ENCODE data around the gene USPL1. TPM values are rescaled to one million over a fixed set of nuclear protein-coding genes. Genes with fewer than 3 reads are reported as not detected.
"Not testable (repeated sequence)": the region's sequence is repeated elsewhere in the genome, so short reads cannot be mapped to it uniquely, and the experiment has no call there.

The USPL1 gene
- total RNA-seq, 2 experiments from 2014 or later: 19.7 to 21.8 TPM

- no peak overlapping the region for H3K27ac Mint-ChIP-seq
- ChIA-PET POLR2A (no interaction called here), CTCF (interaction anchor here (1.2 kb wide), 1 partner anchor 215 kb away, joined by 3 read pairs; no protein-coding TSS in a partner anchor)
- no peaks in the 10 kb centered on the region for H3K9me3 Mint-ChIP-seq
- H3K4me3 Mint-ChIP-seq: no peak overlapping the region
- H3K4me1 Mint-ChIP-seq: no peaks in the 10 kb centered on the region
- DNase-seq: no peak
- H3K27me3 Mint-ChIP-seq: peaks cover 11% of the 10 kb centered on the region
- H3K36me3 Mint-ChIP-seq (ENCODE audit: low read depth): no peaks in the 10 kb centered on the region
Measured at GRCh38 chr13:30587739-30588138, 30.0 kb upstream of the USPL1 start.

- H3K9me3 Mint-ChIP-seq: no peaks in the 10 kb centered on the region
- no peak for DNase-seq
- H3K36me3 Mint-ChIP-seq (ENCODE audit: low read depth): no peaks in the 10 kb centered on the region
- H3K4me1 Mint-ChIP-seq: no peaks in the 10 kb centered on the region
- H3K27me3 Mint-ChIP-seq: peaks cover 9% of the 10 kb centered on the region
- no peak overlapping the region for H3K27ac Mint-ChIP-seq
- POLR2A ChIA-PET: no interaction called here
- H3K4me3 Mint-ChIP-seq: no peak overlapping the region
- CTCF ChIA-PET: no interaction called here
Measured at GRCh38 chr13:30593001-30593400, 24.7 kb upstream of the USPL1 start.

- H3K27me3 Mint-ChIP-seq: no peaks in the 10 kb centered on the region
- CTCF ChIA-PET: no interaction called here
- no peaks in the 10 kb centered on the region for H3K9me3 Mint-ChIP-seq
- POLR2A ChIA-PET: no interaction called here
- no peak overlapping the region for H3K4me3 Mint-ChIP-seq
- no peaks in the 10 kb centered on the region for H3K36me3 Mint-ChIP-seq (ENCODE audit: low read depth)
- no peaks in the 10 kb centered on the region for H3K4me1 Mint-ChIP-seq
- no peak for DNase-seq
- no peak overlapping the region for H3K27ac Mint-ChIP-seq
Measured at GRCh38 chr13:30600496-30600895, 17.2 kb upstream of the USPL1 start.

GRCh38 chr13:30601836-30602235 lies 15.9 kb upstream of the USPL1 start:
- POLR2A ChIA-PET: no interaction called here
- no peak overlapping the region for H3K4me3 Mint-ChIP-seq
- DNase-seq: no peak
- H3K36me3 Mint-ChIP-seq (ENCODE audit: low read depth): no peaks in the 10 kb centered on the region
- no peaks in the 10 kb centered on the region for H3K4me1 Mint-ChIP-seq
- H3K9me3 Mint-ChIP-seq: no peaks in the 10 kb centered on the region
- H3K27me3 Mint-ChIP-seq: no peaks in the 10 kb centered on the region
- H3K27ac Mint-ChIP-seq: no peak overlapping the region
- CTCF ChIA-PET: no interaction called here

- POLR2A ChIA-PET: interaction anchor here (0.7 to 5.1 kb wide), 2 partner anchors 12 kb away, joined by 3 to 56 read pairs; partner anchors contain the start of gene USPL1
- CTCF ChIA-PET: no interaction called here
- Mint-ChIP-seq H3K9me3 (no peaks in the 10 kb centered on the region), H3K27ac (no peak overlapping the region), H3K36me3 (ENCODE audit: low read depth) (peaks cover 4% of the 10 kb centered on the region), H3K4me3 (no peak overlapping the region), H3K4me1 (peaks cover 23% of the 10 kb centered on the region), H3K27me3 (no peaks in the 10 kb centered on the region)
- DNase-seq: no peak
Measured at GRCh38 chr13:30605052-30605451, 12.7 kb upstream of the USPL1 start.

- not testable (repeated sequence) for H3K4me3 Mint-ChIP-seq; H3K36me3 Mint-ChIP-seq (ENCODE audit: low read depth); H3K27ac Mint-ChIP-seq; H3K27me3 Mint-ChIP-seq; DNase-seq; H3K9me3 Mint-ChIP-seq
- H3K4me1 Mint-ChIP-seq: peaks cover 23% of the 10 kb centered on the region
- ChIA-PET CTCF (interaction anchor here (1.3 kb wide), 1 partner anchor 259 kb away, joined by 3 read pairs; no protein-coding TSS in a partner anchor), POLR2A (interaction anchor here (1.5 to 5.1 kb wide), 2 partner anchors 10 to 142 kb away, joined by 4 to 56 read pairs; partner anchors contain the start of genes HMGB1 and USPL1)
Measured at GRCh38 chr13:30607186-30607585, 10.5 kb upstream of the USPL1 start.

GRCh38 chr13:30607908-30608307 lies 9.8 kb upstream of the USPL1 start:
- no peak overlapping the region for H3K4me3 Mint-ChIP-seq
- no peaks in the 10 kb centered on the region for H3K9me3 Mint-ChIP-seq
- peaks cover 4% of the 10 kb centered on the region for H3K36me3 Mint-ChIP-seq (ENCODE audit: low read depth)
- no peaks in the 10 kb centered on the region for H3K27me3 Mint-ChIP-seq
- ChIA-PET CTCF (interaction anchor here (0.9 to 1.3 kb wide), 3 partner anchors 9 to 258 kb away, joined by 3 to 8 read pairs (median 3); no protein-coding TSS in a partner anchor), POLR2A (interaction anchor here (1.0 to 5.1 kb wide), 3 partner anchors 9 to 142 kb away, joined by 3 to 56 read pairs (median 4); partner anchors contain the start of genes HMGB1 and USPL1)
- DNase-seq: peak; percentile 76
- peaks cover 23% of the 10 kb centered on the region for H3K4me1 Mint-ChIP-seq
- H3K27ac Mint-ChIP-seq: no peak overlapping the region

- ChIA-PET POLR2A (interaction anchor here (1.0 to 5.1 kb wide), 4 partner anchors 9 to 213 kb away, joined by 3 to 56 read pairs (median 4); partner anchors contain the start of genes HMGB1 and USPL1), CTCF (interaction anchor here (0.9 to 1.2 kb wide), 2 partner anchors 8 to 146 kb away, joined by 3 to 8 read pairs; no protein-coding TSS in a partner anchor)
- no peak for DNase-seq
- peaks cover 23% of the 10 kb centered on the region for H3K4me1 Mint-ChIP-seq
- peaks cover 4% of the 10 kb centered on the region for H3K36me3 Mint-ChIP-seq (ENCODE audit: low read depth)
- H3K4me3 Mint-ChIP-seq: no peak overlapping the region
- no peak overlapping the region for H3K27ac Mint-ChIP-seq
- no peaks in the 10 kb centered on the region for H3K27me3 Mint-ChIP-seq
- H3K9me3 Mint-ChIP-seq: no peaks in the 10 kb centered on the region
Measured at GRCh38 chr13:30608364-30608763, 9.4 kb upstream of the USPL1 start.

GRCh38 chr13:30610311-30610710 lies 7.4 kb upstream of the USPL1 start:
- no peaks in the 10 kb centered on the region for H3K9me3 Mint-ChIP-seq
- DNase-seq: no peak
- CTCF ChIA-PET: interaction anchor here (0.6 kb wide), 1 partner anchor 236 kb away, joined by 3 read pairs; no protein-coding TSS in a partner anchor
- H3K36me3 Mint-ChIP-seq (ENCODE audit: low read depth): peaks cover 12% of the 10 kb centered on the region
- H3K4me1 Mint-ChIP-seq: peaks cover 32% of the 10 kb centered on the region
- POLR2A ChIA-PET: interaction anchor here (1.4 to 5.1 kb wide), 2 partner anchors 7 to 144 kb away, joined by 5 to 56 read pairs; partner anchors contain the start of genes HMGB1 and USPL1
- no peak overlapping the region for H3K4me3 Mint-ChIP-seq
- H3K27ac Mint-ChIP-seq: no peak overlapping the region
- no peaks in the 10 kb centered on the region for H3K27me3 Mint-ChIP-seq

GRCh38 chr13:30615481-30615865 lies 2.2 kb upstream of the USPL1 start:
- ChIA-PET POLR2A (interaction anchor here (0.8 to 4.7 kb wide), 19 partner anchors 8 to 1924 kb away, joined by 3 to 115 read pairs (median 19); partner anchors contain the start of genes HMGB1, KATNAL1, N4BP2L2 and UBE2L5), CTCF (interaction anchor here (0.7 to 2.3 kb wide), 7 partner anchors 35 to 429 kb away, joined by 3 to 14 read pairs (median 3); no protein-coding TSS in a partner anchor)
- H3K27me3 Mint-ChIP-seq: no peaks in the 10 kb centered on the region
- peaks cover 13% of the 10 kb centered on the region for H3K4me1 Mint-ChIP-seq
- H3K9me3 Mint-ChIP-seq: no peaks in the 10 kb centered on the region
- no peak overlapping the region for H3K4me3 Mint-ChIP-seq
- H3K36me3 Mint-ChIP-seq (ENCODE audit: low read depth): peaks cover 15% of the 10 kb centered on the region
- H3K27ac Mint-ChIP-seq: no peak overlapping the region
- DNase-seq: no peak

GRCh38 chr13:30615866-30616541 lies 1.7 kb upstream of the USPL1 start:
- DNase-seq: no peak
- POLR2A ChIA-PET: interaction anchor here (0.8 to 4.7 kb wide), 31 partner anchors 8 to 1923 kb away, joined by 3 to 115 read pairs (median 8); partner anchors contain the start of genes ALOX5AP, HMGB1, KATNAL1 and N4BP2L2
- H3K27ac Mint-ChIP-seq: no peak overlapping the region
- no peak overlapping the region for H3K4me3 Mint-ChIP-seq
- peaks cover 16% of the 10 kb centered on the region for H3K36me3 Mint-ChIP-seq (ENCODE audit: low read depth)
- no peaks in the 10 kb centered on the region for H3K27me3 Mint-ChIP-seq
- H3K4me1 Mint-ChIP-seq: peaks cover 14% of the 10 kb centered on the region
- no peaks in the 10 kb centered on the region for H3K9me3 Mint-ChIP-seq
- CTCF ChIA-PET: interaction anchor here (0.7 to 2.3 kb wide), 10 partner anchors 8 to 429 kb away, joined by 3 to 14 read pairs (median 4); partner anchors contain the start of genes HMGB1 and KATNAL1

GRCh38 chr13:30616927-30617314 lies 799 bp upstream of the USPL1 start:
- Mint-ChIP-seq H3K27ac (no peak overlapping the region), H3K27me3 (no peaks in the 10 kb centered on the region), H3K9me3 (no peaks in the 10 kb centered on the region), H3K4me3 (no peak overlapping the region), H3K4me1 (peaks cover 18% of the 10 kb centered on the region), H3K36me3 (ENCODE audit: low read depth) (peaks cover 19% of the 10 kb centered on the region)
- ChIA-PET CTCF (interaction anchor here (0.6 to 2.3 kb wide), 7 partner anchors 9 to 310 kb away, joined by 3 to 14 read pairs (median 5); partner anchors contain the start of genes HMGB1 and KATNAL1), POLR2A (interaction anchor here (0.7 to 4.7 kb wide), 50 partner anchors 9 to 1699 kb away, joined by 3 to 115 read pairs (median 6); partner anchors contain the start of genes ALOX5AP, BRCA2, HMGB1 and KATNAL1)
- peak; percentile 68 for DNase-seq
